HG03469 (cell line): ENCODE measurements around the gene CDK15.

Experiments used
- ATAC-seq: cut with Tn5 transposase; IDR thresholded peaks from one replicate; pipeline ENCODE4 v1.9.1; 2021; ENCODE audit warnings: mild to moderate bottlenecking, moderate library complexity, moderate number of reproducible peaks; ENCODE audit not compliant: unreplicated experiment

CDK15 gene

GRCh38 chr2:201932511-201932910, 126.2 kb downstream of the CDK15 start:
- ATAC-seq: no peak

- no peak for ATAC-seq
Observed at GRCh38 chr2:201933792-201934237, 127.5 kb downstream of the CDK15 start.

GRCh38 chr2:201936817-201937216, 130.5 kb downstream of the CDK15 start:
- ATAC-seq: no peak

- ATAC-seq: no peak
Observed at GRCh38 chr2:201937343-201937742, 131.0 kb downstream of the CDK15 start.

GRCh38 chr2:201938156-201938775, 131.9 kb downstream of the CDK15 start:
- ATAC-seq: no peak

GRCh38 chr2:201938781-201939180, 132.4 kb downstream of the CDK15 start:
- no peak for ATAC-seq

GRCh38 chr2:201939453-201939941, 133.2 kb downstream of the CDK15 start:
- ATAC-seq: no peak

- ATAC-seq: no peak
Observed at GRCh38 chr2:201942531-201942930, 136.2 kb downstream of the CDK15 start.
